LNCaP clone FGC (cell line): ENCODE results near the gene MIPOL1.

Experiments
- DNase-seq: peaks from one replicate; pipeline ENCODE4 v3.0.0-alpha.2; 2011; ENCODE audit warnings: low read depth
- H3K4me3 ChIP-seq: 2 replicates; pipeline ENCODE4 v1.5.1; 2011; ENCODE audit warnings: mild to moderate bottlenecking, low read depth, low read length, control low read depth
- CTCF ChIP-seq: IDR thresholded peaks from 2 replicates; pipeline ENCODE4 v1.5.1; 2012; ENCODE audit warnings: mild to moderate bottlenecking; ENCODE audit not compliant: control insufficient read depth, insufficient read depth; ENCODE audit errors: extremely low read depth

Gene MIPOL1

GRCh38 chr14:37599507-37600368 is 402.0 kb downstream of the MIPOL1 start:
- H3K4me3 ChIP-seq = peak overlapping the region; percentile 69
- no peak for TF ChIP-seq CTCF
- no peak for DNase-seq

GRCh38 chr14:37600880-37601741 is 403.4 kb downstream of the MIPOL1 start:
- H3K4me3 ChIP-seq = peak overlapping the region; percentile 69; the same call in 1 of the 2 replicates
- DNase-seq = no peak
- TF ChIP-seq CTCF = no peak

GRCh38 chr14:37601865-37602264 is 404.1 kb downstream of the MIPOL1 start:
- TF ChIP-seq CTCF = no peak
- DNase-seq = no peak

More at GRCh38 chr14:37601865-37602264, 404.1 kb downstream of the MIPOL1 start:
- H3K4me3 ChIP-seq = no peak overlapping the region
